H1 (cell line): Measurements from ENCODE around the gene CALY. TPM values are rescaled to one million over a fixed set of nuclear protein-coding genes. Genes with fewer than 3 reads are reported as not detected.

ENCODE experiments used
- BCL11A ChIP-seq, 2 experiments: IDR thresholded peaks; one replicate each; pipeline ENCODE4 v1.6.1; 2011; ENCODE audit warnings: low read depth in 2 of 2, low read length in 2 of 2, mild to moderate bottlenecking in 2 of 2
- CTBP2 ChIP-seq: IDR thresholded peaks from 2 replicates; pipeline ENCODE4 v1.7.0; 2011; ENCODE audit warnings: borderline replicate concordance, mild to moderate bottlenecking, moderate library complexity, mixed read lengths, low read length; ENCODE audit not compliant: insufficient read depth, insufficient read length
- NRF1 ChIP-seq: IDR thresholded peaks from 2 replicates; pipeline ENCODE4 v1.6.1; 2011; ENCODE audit warnings: mild to moderate bottlenecking, low read depth, low read length, improper control_type of control experiment
- RFX5 ChIP-seq: IDR thresholded peaks from 2 replicates; pipeline ENCODE4 v1.6.1; 2011; ENCODE audit warnings: low read depth, low read length, improper control_type of control experiment, borderline replicate concordance
- RNF2 ChIP-seq: fragments of 200-900, 300-1000 bp; sonication (generic); IDR thresholded peaks from 2 replicates; pipeline ENCODE4 v1.7.1; 2016; ENCODE audit warnings: borderline replicate concordance, low read depth, mild to moderate bottlenecking, antibody characterized with exemption, low read length; ENCODE audit not compliant: poor library complexity, severe bottlenecking; ENCODE audit errors: missing control alignments
- SIN3A ChIP-seq, 2 experiments: IDR thresholded peaks in 1 of 2; conservative IDR thresholded peaks in 1 of 2; 2 replicates each; pipeline ENCODE4 v1.6.1; 2011 to 2012; ENCODE audit warnings: low read length in 2 of 2, improper control_type of control experiment in 1 of 2, low read depth in 1 of 2, mild to moderate bottlenecking in 1 of 2
- SIX5 ChIP-seq: IDR thresholded peaks from 2 replicates; pipeline ENCODE4 v1.6.1; 2011; ENCODE audit warnings: mild to moderate bottlenecking, low read depth, low read length
- polyA plus RNA-seq, 7 experiments: library from polyadenylated mRNA; depleted of rRNA in 3 of 7; stranded (reverse) in 5 of 7; unstranded in 2 of 7; fragments of >200 nt in 5 of 7; fragments of 200-250 nt in 2 of 7; gene quantifications; 1 replicate in 5 of 7; 2 replicates in 1 of 7; 4 replicates in 1 of 7; pipeline versions ENCODE4 v1.2.1 to v1.2.3, GENCODE V29; 2011 to 2013; ENCODE audit warnings: missing spikeins in 2 of 7, mixed read lengths in 2 of 7
- total RNA-seq: library from RNA; stranded (reverse); fragmentation: NEBNext Ultra II Directional; extraction: Animal tissue kit (Norgen Biotek cat#: 25700); gene quantifications from 2 replicates; pipeline ENCODE4 v1.2.1, GENCODE V29; 2021

The CALY gene
- total and polyA plus RNA-seq, 2 of the 8 experiments (the other 6 are each of a cell fraction or from before 2014, with no cell fraction given): 1.3 to 1.5 TPM

- TF ChIP-seq BCL11A (IDR thresholded peaks at IDR 0.05; ENCODE audit: low read depth in 2 of 2, low read length in 2 of 2): no peak
- TF ChIP-seq NRF1: no peak
- TF ChIP-seq CTBP2: no peak
- TF ChIP-seq RFX5: no peak
- TF ChIP-seq SIN3A (conservative IDR thresholded peaks at IDR 0.05 in 1 of 2, IDR thresholded peaks at IDR 0.05 in 1 of 2; ENCODE audit: low read depth in 1 of 2, low read length in 2 of 2): no peak
- TF ChIP-seq SIX5: no peak
- no peak for TF ChIP-seq RNF2
These were observed 1.7 kb upstream of the CALY start (continued) for GRCh38 chr10:133338080-133339071.
